Adrenal gland (tissue), 12 donors: ENCODE results near the gene LGR5. TPM values are rescaled to one million over a fixed set of nuclear protein-coding genes. Genes with fewer than 3 reads are reported as not detected.

Experiments
- DNase-seq, 7 donors: peaks; one replicate each; pipeline ENCODE4 v3.0.0-alpha.2; 2019 to 2020
- H3K27ac ChIP-seq, 5 donors: fragments of 200-600 bp; sonication (generic) in 4 of 5; 1 replicate in 3 of 5; 2 replicates in 2 of 5; pipeline versions ENCODE4 v1.5.1 to v1.8.0; 2016 to 2020; ENCODE audit warnings: mild to moderate bottlenecking in 1 of 5
- H3K27me3 ChIP-seq: fragments of 200-600 bp; 2 replicates; pipeline ENCODE4 v1.8.0; 2021
- H3K36me3 ChIP-seq, 2 donors: fragments of 200-600 bp; replicated peaks in 1 of 2; 1 replicate in 1 of 2; 2 replicates in 1 of 2; pipeline versions ENCODE4 v1.5.1 to v1.8.0; 2018 to 2022
- H3K4me1 ChIP-seq, 2 donors: fragments of 200-600 bp; replicated peaks in 1 of 2; 1 replicate in 1 of 2; 2 replicates in 1 of 2; pipeline versions ENCODE4 v1.5.1 to v1.8.0; 2018 to 2021
- H3K4me3 ChIP-seq, 4 donors: fragments of 200-600 bp; sonication (generic) in 3 of 4; one replicate each; pipeline ENCODE4 v1.5.1; 2016 to 2018
- H3K9me3 ChIP-seq, 3 donors: fragments of 200-600 bp; sonication (generic) in 1 of 3; replicated peaks in 1 of 3; 1 replicate in 2 of 3; 2 replicates in 1 of 3; pipeline versions ENCODE4 v1.5.1 to v1.8.0; 2016 to 2021
- CTCF ChIP-seq, 6 experiments: fragments of 450-650 bp in 4 of 6; fragments of 200-600 bp in 2 of 6; sonication (generic) in 1 of 6; IDR thresholded peaks; 1 replicate in 5 of 6; 2 replicates in 1 of 6; pipeline versions ENCODE4 v1.5.1 to v1.8.0; 2016 to 2021; ENCODE audit warnings: antibody characterized with exemption in 6 of 6, mild to moderate bottlenecking in 2 of 6, moderate library complexity in 1 of 6
- POLR2A ChIP-seq, 2 donors: fragments of 450-650 bp; IDR thresholded peaks; one replicate each; pipeline ENCODE4 v1.6.1; 2017; ENCODE audit warnings: antibody characterized with exemption in 2 of 2, mild to moderate bottlenecking in 2 of 2, moderate library complexity in 1 of 2
- WGBS, 4 donors: extraction: QIAGEN DNeasy Blood & Tissue Kit in 2 of 4; methylation state at CpG; one replicate each; pipeline versions ENCODE4 v1.1.5 to v1.1.7; 2013 to 2017; 5-methylcytosine and 5-hydroxymethylcytosine counted together
- intact Hi-C, 2 donors: fragments of 100-400 bp; cut with DNase I; formaldehyde crosslinking; loops; one replicate each; pipeline versions ENCODE4 v1.14.1 to v1.15.0; 2022 to 2023
- polyA plus RNA-seq, 3 donors: library from polyadenylated mRNA; stranded (reverse); fragments of 200-250 nt in 2 of 3; fragments of 350-450 nt in 1 of 3; fragmentation: Illumina TruSeq in 1 of 3; extraction: RNeasy Lipid Tissue Mini Kit (QIAGEN cat#74804) in 1 of 3; gene quantifications; one replicate each; pipeline ENCODE4 v1.2.3, GENCODE V29; 2013 to 2014
- total RNA-seq, 9 donors: library from RNA; depleted of rRNA in 4 of 9; stranded (reverse); fragments of >200 nt in 4 of 9; fragments of 120-200 nt in 1 of 9; fragmentation: NEBNext Ultra II Directional in 1 of 9; extraction: Animal tissue kit (Norgen Biotek cat#: 25700) in 1 of 9; gene quantifications; one replicate each; pipeline versions ENCODE4 v1.1.0 to v1.2.4, GENCODE V29; 2013 to 2023
- donor health status: healthy with polysubstance abuse.
- donor health status: Bipolar disorder and iron deficiency.
- donor health status: DM: yes; HTN: yes; CAD: no.
- donor health status: DM: no; HTN: no; CAD: no.
- donor health status: DM: no; HTN: no; CAD: no.
- donor health status: DM: yes; HTN: yes; CAD: no.

Gene LGR5
- total and polyA plus RNA-seq, 12 donors = 0.39 to 6.1 (median 2.1) TPM

DNA sequence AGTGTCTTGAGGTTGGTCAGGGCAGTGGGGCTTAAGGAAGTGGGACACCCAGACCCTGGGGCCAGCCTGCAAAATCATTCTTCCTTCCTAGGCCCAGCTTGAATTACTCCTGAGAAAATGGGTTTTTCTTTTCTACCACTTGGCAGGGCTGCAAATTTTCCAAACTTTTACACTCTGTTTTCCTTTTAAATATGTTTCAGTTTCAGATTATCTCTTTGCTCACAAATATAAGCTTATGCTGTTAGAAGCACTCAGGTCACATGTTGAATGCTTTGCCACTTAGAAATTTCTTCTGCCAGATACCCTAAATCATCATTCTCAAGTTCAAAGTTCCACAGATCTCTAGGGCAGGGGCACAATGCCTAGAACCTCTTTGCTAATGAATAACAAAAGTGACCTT, 2.9 kb upstream of the LGR5 start:
- DNase-seq = no peak
- Histone ChIP-seq H3K9me3 (no peaks in the 10 kb centered on the region), H3K4me3 (no peak overlapping the region), H3K4me1 (peaks cover 10 to 13% of the 10 kb centered on the region in 2 donors), H3K36me3 (no peaks in the 10 kb centered on the region), H3K27ac (no peak overlapping the region), H3K27me3 (peaks cover 14% of the 10 kb centered on the region)
- intact Hi-C loops = no loop called here
- TF ChIP-seq POLR2A (IDR thresholded peaks at IDR 0.05) (no peak), CTCF (IDR thresholded peaks at IDR 0.05) (no peak)

DNA sequence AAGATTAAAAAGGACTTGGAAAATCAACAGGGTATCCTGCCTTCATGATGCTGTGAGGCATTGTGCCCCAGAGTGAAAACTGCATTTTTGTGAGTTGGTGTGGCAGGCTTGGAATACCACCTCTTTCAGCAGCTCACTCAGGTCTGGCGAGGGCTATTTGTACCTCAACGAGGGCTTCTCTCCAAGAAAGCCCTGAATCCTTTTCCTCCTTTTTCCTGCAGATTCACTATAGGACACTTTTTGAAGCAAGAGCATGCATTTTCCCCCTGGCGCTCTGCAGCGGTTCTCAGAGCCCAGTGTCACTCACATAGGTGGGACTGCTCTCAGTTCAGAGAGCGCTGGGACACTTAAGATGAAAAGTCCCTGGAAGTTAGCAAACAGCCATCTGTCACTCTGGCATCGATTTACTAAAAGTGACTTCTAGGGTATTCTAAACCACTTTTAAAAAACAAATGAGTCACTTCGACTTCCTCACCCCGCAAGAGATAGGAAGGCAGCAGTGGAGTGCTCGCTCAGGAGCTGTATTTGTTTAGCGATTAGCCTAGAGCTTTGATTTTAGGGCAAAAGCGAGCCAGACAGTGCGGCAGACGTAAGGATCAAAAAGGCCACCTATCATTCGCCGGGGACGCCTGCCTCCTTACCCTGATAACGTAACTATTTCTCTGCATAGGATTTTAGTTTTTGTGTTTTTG, 782 bp upstream of the LGR5 start:
- peak in 1 of 7 donors; percentile 3 for DNase-seq
- no peak overlapping the region for H3K27ac ChIP-seq
- no peaks in the 10 kb centered on the region for H3K9me3 ChIP-seq
- TF ChIP-seq CTCF (IDR thresholded peaks at IDR 0.05) (no peak), POLR2A (IDR thresholded peaks at IDR 0.05) (no peak)
- peaks cover 10 to 13% of the 10 kb centered on the region in 2 donors for H3K4me1 ChIP-seq
- H3K36me3 ChIP-seq = no peaks in the 10 kb centered on the region
- 4 to 8% (median 5%) methylated on average over 17 of the region's 17 CpGs for WGBS, 4 donors
- H3K27me3 ChIP-seq = peaks cover 14% of the 10 kb centered on the region
- intact Hi-C loops = no loop called here
- peak overlapping the region in 2 of 4 donors; percentile 28 to 54 for H3K4me3 ChIP-seq

DNA sequence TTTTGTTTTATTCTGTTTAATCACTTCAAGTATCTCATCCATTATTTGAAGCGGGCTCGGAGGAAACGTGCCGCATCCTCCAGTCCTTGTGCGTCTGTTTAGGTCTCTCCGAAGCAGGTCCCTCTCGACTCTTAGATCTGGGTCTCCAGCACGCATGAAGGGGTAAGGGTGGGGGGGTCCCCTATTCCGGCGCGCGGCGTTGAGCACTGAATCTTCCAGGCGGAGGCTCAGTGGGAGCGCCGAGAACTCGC, 311 bp upstream of the LGR5 start:
- 1 to 2% (median 1%) methylated on average over 13 to 17 of the region's 17 CpGs for WGBS, 4 donors
- Histone ChIP-seq H3K36me3 (no peaks in the 10 kb centered on the region), H3K4me3 (peak overlapping the region in 2 of 4 donors; percentile 28 to 54), H3K4me1 (peaks cover 10 to 13% of the 10 kb centered on the region in 2 donors), H3K27ac (peak overlapping the region in 1 of 5 donors; percentile 44), H3K27me3 (peaks cover 14% of the 10 kb centered on the region), H3K9me3 (no peaks in the 10 kb centered on the region)
- no peak for DNase-seq
- intact Hi-C loops = no loop called here
- TF ChIP-seq CTCF (IDR thresholded peaks at IDR 0.05) (no peak), POLR2A (IDR thresholded peaks at IDR 0.05) (no peak)

GRCh38 chr12:71440345-71440762, 756 bp downstream of the LGR5 start:
- no peaks in the 10 kb centered on the region for H3K36me3 ChIP-seq
- peaks cover 10 to 13% of the 10 kb centered on the region in 2 donors for H3K4me1 ChIP-seq
- H3K9me3 ChIP-seq = no peaks in the 10 kb centered on the region
- H3K27ac ChIP-seq = peak overlapping the region in 1 of 5 donors; percentile 44
- H3K4me3 ChIP-seq = peak overlapping the region in 1 of 4 donors; percentile 54
- no peak for TF ChIP-seq CTCF (IDR thresholded peaks at IDR 0.05)
- TF ChIP-seq POLR2A (IDR thresholded peaks at IDR 0.05) = no peak
- WGBS, 4 donors = 0 to 1% (median 0%) methylated on average over 12 to 27 of the region's 27 CpGs
- peaks cover 14% of the 10 kb centered on the region for H3K27me3 ChIP-seq
- intact Hi-C loops = no loop called here
- DNase-seq = peak in 4 of 7 donors; percentile 7 to 18 (median 13)
